HG03108 (cell line): ENCODE measurements around the gene GK2.

ENCODE experiments used
- ATAC-seq: cut with Tn5 transposase; IDR thresholded peaks from one replicate; pipeline ENCODE4 v1.9.1; 2021; ENCODE audit warnings: moderate library complexity; ENCODE audit not compliant: unreplicated experiment

The GK2 gene

GRCh38 chr4:79408063-79408462 is at the start of gene GK2:
TSS of gene GK2 (minus strand) at chr4:79408228. CDS start at chr4:79408200, 28 bp downstream.
- no peak for ATAC-seq

- no peak for ATAC-seq
Measured at GRCh38 chr4:79455216-79455615, 47.2 kb upstream of the GK2 start.

- no peak for ATAC-seq
Measured at GRCh38 chr4:79454656-79455055, 46.6 kb upstream of the GK2 start.

- no peak for ATAC-seq
Measured at GRCh38 chr4:79450053-79450452, 42.0 kb upstream of the GK2 start.

- no peak for ATAC-seq
Measured at GRCh38 chr4:79446145-79446544, 38.1 kb upstream of the GK2 start.

- ATAC-seq, result no peak
Measured at GRCh38 chr4:79445371-79445781, 37.3 kb upstream of the GK2 start.

GRCh38 chr4:79442422-79442821 is 34.4 kb upstream of the GK2 start:
- no peak for ATAC-seq

GRCh38 chr4:79439489-79439888 is 31.5 kb upstream of the GK2 start:
- no peak for ATAC-seq

- no peak for ATAC-seq
Measured at GRCh38 chr4:79431839-79432238, 23.8 kb upstream of the GK2 start.

GRCh38 chr4:79429113-79429903 is 21.3 kb upstream of the GK2 start:
- ATAC-seq, result no peak

GRCh38 chr4:79426989-79427388 is 19.0 kb upstream of the GK2 start:
- no peak for ATAC-seq

- ATAC-seq, result no peak
Measured at GRCh38 chr4:79425586-79425985, 17.6 kb upstream of the GK2 start.

- no peak for ATAC-seq
Measured at GRCh38 chr4:79421483-79421882, 13.5 kb upstream of the GK2 start.

- ATAC-seq, result no peak
Measured at GRCh38 chr4:79413886-79414285, 5.9 kb upstream of the GK2 start.

GRCh38 chr4:79413032-79413885 is 5.2 kb upstream of the GK2 start:
- ATAC-seq, result no peak

- no peak for ATAC-seq
Measured at GRCh38 chr4:79404666-79405065, 3.4 kb downstream of the GK2 start.

- no peak for ATAC-seq
Measured at GRCh38 chr4:79403356-79403755, 4.7 kb downstream of the GK2 start.

GRCh38 chr4:79402332-79402851 is 5.6 kb downstream of the GK2 start:
- no peak for ATAC-seq

- no peak for ATAC-seq
Measured at GRCh38 chr4:79399076-79399475, 9.0 kb downstream of the GK2 start.

- ATAC-seq, result no peak
Measured at GRCh38 chr4:79397951-79398350, 10.1 kb downstream of the GK2 start.

- ATAC-seq, result no peak
Measured at GRCh38 chr4:79396794-79397193, 11.2 kb downstream of the GK2 start.

GRCh38 chr4:79395841-79396240 is 12.2 kb downstream of the GK2 start:
- ATAC-seq, result no peak
